A549 (cell line): Measurements from ENCODE around the gene FUT1.

Experiments
- CTCF ChIP-seq: fragments of >200 bp; sonication (Bioruptor Twin); formaldehyde crosslinking; IDR thresholded peaks from 3 replicates; pipeline ENCODE4 v1.5.1; 2016
- EP300 ChIP-seq, 2 experiments: fragments of >200 bp; sonication (Bioruptor Twin); formaldehyde crosslinking; IDR thresholded peaks; 2 replicates in 1 of 2; 3 replicates in 1 of 2; pipeline ENCODE4 v1.6.1; 2016 to 2017
- ZC3H11A ChIP-seq: fragments of 450-650 bp; IDR thresholded peaks from 2 replicates; pipeline ENCODE4 v1.6.1; 2014; ENCODE audit warnings: antibody characterized with exemption, mild to moderate bottlenecking

GRCh38 chr19:48726556-48726955 is 25.9 kb downstream of the FUT1 start:
- TF ChIP-seq EP300 (IDR thresholded peaks at IDR 0.05): no peak
- TF ChIP-seq CTCF: no peak
- TF ChIP-seq ZC3H11A: no peak
